Keratinocyte (primary cell): ENCODE data around the gene HOTAIR. TPM values are rescaled to one million over a fixed set of nuclear protein-coding genes. Genes with fewer than 3 reads are reported as not detected.
A peak's percentile ranks its signal among the peaks of the same experiment; 100 is the strongest.

Source experiments
- DNase-seq: peaks from one replicate; pipeline ENCODE4 v3.0.0-alpha.2; 2011; ENCODE audit warnings: low read depth, missing footprints, low spot score
- FAIRE-seq: peaks from 2 replicates; lab custom pipeline; 2011; peaks lifted over from hg19 to GRCh38; lab: Jason Lieb, UNC
- H2AFZ ChIP-seq: 2 replicates; pipeline ENCODE4 v1.6.0; 2012; ENCODE audit warnings: low read length, control low read depth, inconsistent platforms; ENCODE audit not compliant: control insufficient read depth
- H3K27ac ChIP-seq: 2 replicates; pipeline ENCODE4 v1.5.1; 2011; ENCODE audit warnings: low read length; ENCODE audit not compliant: control insufficient read depth, insufficient read depth
- H3K27me3 ChIP-seq: 3 replicates; pipeline ENCODE4 v1.6.0; 2011; ENCODE audit warnings: low read length; ENCODE audit not compliant: control insufficient read depth, insufficient read depth; ENCODE audit errors: extremely low read depth
- H3K36me3 ChIP-seq, 2 experiments: 2 replicates in 1 of 2; 3 replicates in 1 of 2; pipeline ENCODE4 v1.5.1; 2011; ENCODE audit warnings: low read length in 2 of 2, mild to moderate bottlenecking in 1 of 2; ENCODE audit not compliant: control insufficient read depth in 2 of 2, insufficient read depth in 2 of 2; ENCODE audit errors: extremely low read depth in 1 of 2
- H3K4me1 ChIP-seq: 3 replicates; pipeline ENCODE4 v1.5.1; 2011; ENCODE audit warnings: low read length; ENCODE audit not compliant: control insufficient read depth, insufficient read depth; ENCODE audit errors: extremely low read depth
- H3K4me2 ChIP-seq: 3 replicates; pipeline ENCODE4 v1.6.0; 2011; ENCODE audit warnings: low read depth, low read length; ENCODE audit not compliant: control insufficient read depth, insufficient read depth; ENCODE audit errors: extremely low read depth
- H3K4me3 ChIP-seq, 3 experiments: fragments of 200-600 bp in 1 of 3; sonication (generic) in 1 of 3; 2 replicates in 2 of 3; 3 replicates in 1 of 3; pipeline ENCODE4 v1.5.1; 2011 to 2016; ENCODE audit warnings: low read length in 3 of 3, mild to moderate bottlenecking in 3 of 3, control low read depth in 2 of 3, inconsistent platforms in 1 of 3, low read depth in 1 of 3, mixed read lengths in 1 of 3, mixed run types in 1 of 3, moderate library complexity in 1 of 3; ENCODE audit not compliant: control insufficient read depth in 2 of 3, insufficient read depth in 2 of 3; ENCODE audit errors: extremely low read depth in 1 of 3
- H3K79me2 ChIP-seq: 2 replicates; pipeline ENCODE4 v1.6.0; 2012; ENCODE audit warnings: low read length; ENCODE audit not compliant: control insufficient read depth, insufficient read depth
- H3K9ac ChIP-seq: 3 replicates; pipeline ENCODE4 v1.6.0; 2011; ENCODE audit warnings: low read length; ENCODE audit not compliant: control insufficient read depth, insufficient read depth; ENCODE audit errors: extremely low read depth
- H3K9me1 ChIP-seq: 3 replicates; pipeline ENCODE4 v1.6.0; 2011; ENCODE audit warnings: low read length; ENCODE audit not compliant: control insufficient read depth, insufficient read depth; ENCODE audit errors: extremely low read depth
- H3K9me3 ChIP-seq: 2 replicates; pipeline ENCODE4 v1.5.1; 2012; ENCODE audit warnings: low read depth, low read length; ENCODE audit not compliant: control insufficient read depth
- H4K20me1 ChIP-seq: 3 replicates; pipeline ENCODE4 v1.6.0; 2011; ENCODE audit warnings: low read length; ENCODE audit not compliant: control insufficient read depth, insufficient read depth; ENCODE audit errors: extremely low read depth
- EZH2 ChIP-seq: IDR thresholded peaks from one replicate; pipeline ENCODE4 v1.6.1; 2012; ENCODE audit warnings: inconsistent platforms, mild to moderate bottlenecking, low read length, moderate library complexity
- dilution Hi-C: fragments of 300-500 bp; cut with MboI; formaldehyde crosslinking; loops from one replicate; pipeline ENCODE4 v1.7.0; 2020; ENCODE audit warnings: low sequenced_read_pairs; ENCODE audit not compliant: extremely low pct_ligation_motif_present
- polyA plus RNA-seq, 5 experiments: library from polyadenylated mRNA; depleted of rRNA in 3 of 5; stranded (reverse) in 3 of 5; stranded (forward) in 1 of 5; unstranded in 1 of 5; fragments of >200 nt; gene quantifications; 1 replicate in 1 of 5; 2 replicates in 3 of 5; 3 replicates in 1 of 5; pipeline versions ENCODE4 v1.2.1 to v1.2.3, GENCODE V29; 2011 to 2012; ENCODE audit warnings: missing spikeins in 2 of 5, low read depth in 1 of 5, low replicate concordance in 1 of 5
- TF ChIP-seq, protein P1 (sequence below), 3 experiments: IDR thresholded peaks in 1 of 3; conservative IDR thresholded peaks in 1 of 3; optimal IDR thresholded peaks in 1 of 3; 2 replicates in 2 of 3; 3 replicates in 1 of 3; pipeline versions ENCODE3 to v1.5.1; 2011; ENCODE audit warnings: low read length in 3 of 3, mild to moderate bottlenecking in 3 of 3, moderate library complexity in 2 of 3, control low read depth in 1 of 3, inconsistent platforms in 1 of 3; ENCODE audit not compliant: insufficient read depth in 2 of 3; ENCODE audit errors: extremely low read depth in 1 of 3

HOTAIR gene
- polyA plus RNA-seq, 1 donor (not counting 4 experiments of a cell fraction or from before 2014, with no cell fraction given) = 4.0 TPM

- no peak for TF ChIP-seq EZH2
- TF ChIP-seq, protein P1, sequence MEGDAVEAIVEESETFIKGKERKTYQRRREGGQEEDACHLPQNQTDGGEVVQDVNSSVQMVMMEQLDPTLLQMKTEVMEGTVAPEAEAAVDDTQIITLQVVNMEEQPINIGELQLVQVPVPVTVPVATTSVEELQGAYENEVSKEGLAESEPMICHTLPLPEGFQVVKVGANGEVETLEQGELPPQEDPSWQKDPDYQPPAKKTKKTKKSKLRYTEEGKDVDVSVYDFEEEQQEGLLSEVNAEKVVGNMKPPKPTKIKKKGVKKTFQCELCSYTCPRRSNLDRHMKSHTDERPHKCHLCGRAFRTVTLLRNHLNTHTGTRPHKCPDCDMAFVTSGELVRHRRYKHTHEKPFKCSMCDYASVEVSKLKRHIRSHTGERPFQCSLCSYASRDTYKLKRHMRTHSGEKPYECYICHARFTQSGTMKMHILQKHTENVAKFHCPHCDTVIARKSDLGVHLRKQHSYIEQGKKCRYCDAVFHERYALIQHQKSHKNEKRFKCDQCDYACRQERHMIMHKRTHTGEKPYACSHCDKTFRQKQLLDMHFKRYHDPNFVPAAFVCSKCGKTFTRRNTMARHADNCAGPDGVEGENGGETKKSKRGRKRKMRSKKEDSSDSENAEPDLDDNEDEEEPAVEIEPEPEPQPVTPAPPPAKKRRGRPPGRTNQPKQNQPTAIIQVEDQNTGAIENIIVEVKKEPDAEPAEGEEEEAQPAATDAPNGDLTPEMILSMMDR (optimal IDR thresholded peaks at IDR 0.05 in 1 of 3, IDR thresholded peaks at IDR 0.05 in 1 of 3, conservative IDR thresholded peaks at IDR 0.05 in 1 of 3; ENCODE audit: extremely low read depth in 1 of 3, insufficient read depth in 2 of 3, low read length in 3 of 3) = no peak
- Histone ChIP-seq H3K4me1 (peaks cover 23% of the 10 kb centered on the region), H3K79me2 (peaks cover 22% of the 10 kb centered on the region), H3K4me3 (peak within 1 kb of the TSS; percentile 54 to 89 (median 68)), H3K27me3 (no peaks in the 10 kb centered on the region), H4K20me1 (no peaks in the 10 kb centered on the region), H3K4me2 (peak within 1 kb of the TSS; percentile 81), H2AFZ (peak within 1 kb of the TSS; percentile 78), H3K9me3 (no peaks in the 10 kb centered on the region), H3K27ac (peak within 1 kb of the TSS; percentile 74), H3K9me1 (no peaks in the 10 kb centered on the region), H3K36me3 (no peaks in the 10 kb centered on the region), H3K9ac (peak within 1 kb of the TSS; percentile 89)
- DNase-seq (no peak), FAIRE-seq (peak; percentile 79)
- dilution Hi-C loops = no loop called here
Measured at GRCh38 chr12:53972722-53973235, 2.0 kb downstream of the HOTAIR start, which contains the start of gene HOXC11. TSS of gene HOXC11 (plus strand) at chr12:53973126. CDS start at chr12:53973242, 116 bp downstream.

DNA sequence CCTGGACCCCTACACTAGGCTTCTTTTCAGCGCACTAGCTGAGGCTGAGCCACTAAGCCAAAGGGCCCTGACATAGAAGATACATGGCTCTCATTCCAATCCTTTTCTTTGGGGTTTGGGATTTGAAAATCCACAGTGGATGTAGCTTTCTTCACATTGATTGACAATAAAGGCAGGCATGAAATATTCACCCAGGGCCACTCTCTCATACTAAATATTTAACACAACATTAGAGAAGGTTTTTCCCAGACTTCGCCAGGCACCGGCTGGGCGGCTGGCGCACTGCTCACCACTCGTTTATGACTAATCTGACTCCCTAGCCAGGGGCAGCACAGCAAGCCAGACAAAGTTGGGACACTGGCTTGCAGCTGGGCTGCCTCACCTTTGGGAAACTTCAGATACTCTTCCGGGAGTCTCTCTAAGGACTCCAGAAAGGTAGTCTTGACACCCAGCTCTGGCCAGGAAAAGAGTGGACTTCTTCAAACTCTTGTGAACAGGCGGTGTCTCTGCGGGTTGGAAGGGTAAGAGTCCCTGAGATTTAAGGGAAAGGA lies 2.5 kb downstream of the HOTAIR start:
- Histone ChIP-seq H3K36me3 (no peaks in the 10 kb centered on the region), H3K27me3 (peaks cover 3% of the 10 kb centered on the region), H3K9me3 (no peaks in the 10 kb centered on the region), H3K9me1 (no peaks in the 10 kb centered on the region), H3K27ac (peak overlapping the region; percentile 74), H3K4me3 (peak overlapping the region; percentile 54 to 89 (median 68)), H3K4me1 (peaks cover 22% of the 10 kb centered on the region), H3K9ac (peak overlapping the region; percentile 89), H3K79me2 (peaks cover 22% of the 10 kb centered on the region), H4K20me1 (no peaks in the 10 kb centered on the region), H2AFZ (peak overlapping the region; percentile 41), H3K4me2 (peak overlapping the region; percentile 81)
- FAIRE-seq = peak; percentile 77
- dilution Hi-C loops = no loop called here
- TF ChIP-seq EZH2 = no peak
- TF ChIP-seq, protein P1 (optimal IDR thresholded peaks at IDR 0.05 in 1 of 3, IDR thresholded peaks at IDR 0.05 in 1 of 3, conservative IDR thresholded peaks at IDR 0.05 in 1 of 3; ENCODE audit: extremely low read depth in 1 of 3, insufficient read depth in 2 of 3, low read length in 3 of 3) = no peak
- DNase-seq = no peak
